Fibroblast of gingiva (primary cell): ENCODE data around the gene PARVG.

Experiments
- DNase-seq: peaks from one replicate; pipeline ENCODE4 v3.0.0-alpha.2; 2011; ENCODE audit warnings: low read depth

The PARVG gene

GRCh38 chr22:44155115-44155514 is 25.6 kb upstream of the PARVG start:
- DNase-seq: no peak

GRCh38 chr22:44157916-44158618 is 22.7 kb upstream of the PARVG start:
- DNase-seq: no peak

GRCh38 chr22:44158816-44159215 is 21.9 kb upstream of the PARVG start:
- DNase-seq: no peak

GRCh38 chr22:44159221-44159620 is 21.5 kb upstream of the PARVG start:
- peak; percentile 61 for DNase-seq

- DNase-seq: no peak
Observed at GRCh38 chr22:44159811-44160210, 20.9 kb upstream of the PARVG start.

GRCh38 chr22:44160421-44160820 is 20.3 kb upstream of the PARVG start:
- DNase-seq: no peak

- no peak for DNase-seq
Observed at GRCh38 chr22:44161673-44162072, 19.1 kb upstream of the PARVG start.

- no peak for DNase-seq
Observed at GRCh38 chr22:44162960-44163359, 17.8 kb upstream of the PARVG start.

- DNase-seq: no peak
Observed at GRCh38 chr22:44163536-44163935, 17.2 kb upstream of the PARVG start.

- no peak for DNase-seq
Observed at GRCh38 chr22:44164031-44164430, 16.7 kb upstream of the PARVG start.

GRCh38 chr22:44165286-44165874 is 15.3 kb upstream of the PARVG start:
- DNase-seq: no peak

GRCh38 chr22:44166498-44167276 is 14.0 kb upstream of the PARVG start:
- no peak for DNase-seq

GRCh38 chr22:44167501-44167900 is 13.2 kb upstream of the PARVG start:
- DNase-seq: no peak

GRCh38 chr22:44168206-44168605 is 12.5 kb upstream of the PARVG start:
- DNase-seq: no peak

- no peak for DNase-seq
Observed at GRCh38 chr22:44170470-44170869, 10.3 kb upstream of the PARVG start.

- DNase-seq: no peak
Observed at GRCh38 chr22:44171561-44171960, 9.2 kb upstream of the PARVG start.

- DNase-seq: no peak
Observed at GRCh38 chr22:44172370-44173108, 8.2 kb upstream of the PARVG start.

GRCh38 chr22:44173154-44173553 is 7.6 kb upstream of the PARVG start:
- no peak for DNase-seq

GRCh38 chr22:44175676-44176075 is 5.0 kb upstream of the PARVG start:
- no peak for DNase-seq

GRCh38 chr22:44179196-44179988 is 1.3 kb upstream of the PARVG start:
- DNase-seq: no peak

- no peak for DNase-seq
Observed at GRCh38 chr22:44179989-44180705, 578 bp upstream of the PARVG start.
